Lower leg skin (tissue), 4 donors: ENCODE results near the gene CDH23. TPM values are rescaled to one million over a fixed set of nuclear protein-coding genes. Genes with fewer than 3 reads are reported as not detected.

ENCODE experiments used
- DNase-seq, 2 donors: peaks; one replicate each; pipeline ENCODE4 v3.0.0-alpha.2; 2019; ENCODE audit warnings: low spot score in 2 of 2
- H3K4me3 ChIP-seq: fragments of 200-600 bp; sonication (generic); 2 replicates; pipeline ENCODE4 v1.5.1; 2017; ENCODE audit warnings: mild to moderate bottlenecking, low read depth; ENCODE audit not compliant: poor library complexity, severe bottlenecking
- POLR2A ChIP-seq, 2 donors: fragments of 450-650 bp; IDR thresholded peaks; one replicate each; pipeline ENCODE4 v1.6.1; 2016 to 2017; ENCODE audit warnings: antibody characterized with exemption in 2 of 2, mild to moderate bottlenecking in 1 of 2, moderate library complexity in 1 of 2
- WGBS, 2 donors: methylation state at CpG; one replicate each; pipeline ENCODE4 v1.1.5; 2018; 5-methylcytosine and 5-hydroxymethylcytosine counted together
- intact Hi-C: fragments of 100-400 bp; cut with DNase I; formaldehyde crosslinking; loops from one replicate; pipeline ENCODE4 v1.15.0; 2023; ENCODE audit warnings: low total_unique reads
- total RNA-seq, 4 donors: library from RNA; depleted of rRNA; stranded (reverse); fragments of >200 nt; gene quantifications; one replicate each; pipeline ENCODE4 v1.1.0, GENCODE V29; 2016
- TF ChIP-seq, protein P1 (sequence below), 3 donors: fragments of 450-650 bp; IDR thresholded peaks; one replicate each; pipeline ENCODE4 v1.5.1; 2016; ENCODE audit warnings: antibody characterized with exemption in 3 of 3, mild to moderate bottlenecking in 3 of 3, moderate library complexity in 2 of 3

CDH23 gene
- total RNA-seq, 4 donors from 2014 or later, result 1.7 to 9.2 (median 2.6) TPM

DNA sequence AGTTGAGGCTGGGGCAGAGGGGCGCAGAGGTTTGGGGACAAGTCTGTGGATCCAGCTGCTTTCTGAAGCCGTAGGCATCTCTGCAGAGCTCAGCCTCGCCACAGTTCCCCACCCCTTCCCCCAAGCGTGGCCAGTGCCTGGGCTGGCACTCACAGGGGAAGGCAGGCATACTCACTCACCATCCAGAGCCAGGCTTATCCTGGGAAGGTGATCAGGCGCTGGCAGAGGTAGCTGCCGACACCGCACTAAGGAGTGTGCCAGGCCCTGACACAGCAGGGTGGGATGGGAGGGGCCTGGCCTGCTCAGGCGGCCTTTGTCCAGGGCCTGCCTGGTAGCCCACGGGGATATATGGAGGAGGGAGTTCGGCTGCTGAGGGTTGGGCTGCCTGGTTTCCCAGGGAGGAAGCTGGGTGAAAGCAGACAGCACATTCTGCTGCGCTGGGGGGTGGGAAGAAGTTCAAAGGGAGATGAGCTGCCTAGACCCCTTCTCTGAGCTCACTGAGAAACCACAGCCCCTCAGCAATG lies 360.7 kb downstream of the CDH23 start:
- H3K4me3 ChIP-seq, result no peak overlapping the region
- intact Hi-C loops, result no loop called here
- DNase-seq, result no peak
- 40 to 55% methylated on average over 2 to 8 of the region's 11 CpGs for WGBS, 2 donors
- TF ChIP-seq POLR2A (IDR thresholded peaks at IDR 0.05), result no peak
- TF ChIP-seq, protein P1, sequence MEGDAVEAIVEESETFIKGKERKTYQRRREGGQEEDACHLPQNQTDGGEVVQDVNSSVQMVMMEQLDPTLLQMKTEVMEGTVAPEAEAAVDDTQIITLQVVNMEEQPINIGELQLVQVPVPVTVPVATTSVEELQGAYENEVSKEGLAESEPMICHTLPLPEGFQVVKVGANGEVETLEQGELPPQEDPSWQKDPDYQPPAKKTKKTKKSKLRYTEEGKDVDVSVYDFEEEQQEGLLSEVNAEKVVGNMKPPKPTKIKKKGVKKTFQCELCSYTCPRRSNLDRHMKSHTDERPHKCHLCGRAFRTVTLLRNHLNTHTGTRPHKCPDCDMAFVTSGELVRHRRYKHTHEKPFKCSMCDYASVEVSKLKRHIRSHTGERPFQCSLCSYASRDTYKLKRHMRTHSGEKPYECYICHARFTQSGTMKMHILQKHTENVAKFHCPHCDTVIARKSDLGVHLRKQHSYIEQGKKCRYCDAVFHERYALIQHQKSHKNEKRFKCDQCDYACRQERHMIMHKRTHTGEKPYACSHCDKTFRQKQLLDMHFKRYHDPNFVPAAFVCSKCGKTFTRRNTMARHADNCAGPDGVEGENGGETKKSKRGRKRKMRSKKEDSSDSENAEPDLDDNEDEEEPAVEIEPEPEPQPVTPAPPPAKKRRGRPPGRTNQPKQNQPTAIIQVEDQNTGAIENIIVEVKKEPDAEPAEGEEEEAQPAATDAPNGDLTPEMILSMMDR (IDR thresholded peaks at IDR 0.05), result no peak

DNA sequence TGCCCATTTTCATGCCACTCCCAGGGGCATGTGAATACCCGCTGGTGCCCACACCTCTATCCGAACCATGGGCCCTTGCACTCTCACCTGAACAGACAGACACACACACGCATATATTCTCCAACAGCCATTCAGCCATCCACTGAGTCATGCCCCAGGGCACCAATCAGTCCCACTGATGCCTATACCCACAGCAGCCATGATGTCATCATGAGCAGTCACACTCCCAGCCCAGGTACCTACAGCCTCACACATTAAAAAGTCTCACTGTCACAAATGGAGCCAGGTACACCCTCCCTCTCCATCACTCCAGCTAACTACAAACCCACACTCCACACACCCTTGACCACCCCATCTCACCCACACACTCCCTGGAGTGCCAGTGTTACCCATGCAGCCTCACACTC lies 364.4 kb downstream of the CDH23 start:
- 65 to 70% methylated on average over 3 of the region's 3 CpGs for WGBS, 2 donors
- no peak overlapping the region for H3K4me3 ChIP-seq
- TF ChIP-seq POLR2A (IDR thresholded peaks at IDR 0.05), result no peak
- TF ChIP-seq, protein P1 (IDR thresholded peaks at IDR 0.05), result no peak
- DNase-seq, result no peak
- intact Hi-C loops, result no loop called here

DNA sequence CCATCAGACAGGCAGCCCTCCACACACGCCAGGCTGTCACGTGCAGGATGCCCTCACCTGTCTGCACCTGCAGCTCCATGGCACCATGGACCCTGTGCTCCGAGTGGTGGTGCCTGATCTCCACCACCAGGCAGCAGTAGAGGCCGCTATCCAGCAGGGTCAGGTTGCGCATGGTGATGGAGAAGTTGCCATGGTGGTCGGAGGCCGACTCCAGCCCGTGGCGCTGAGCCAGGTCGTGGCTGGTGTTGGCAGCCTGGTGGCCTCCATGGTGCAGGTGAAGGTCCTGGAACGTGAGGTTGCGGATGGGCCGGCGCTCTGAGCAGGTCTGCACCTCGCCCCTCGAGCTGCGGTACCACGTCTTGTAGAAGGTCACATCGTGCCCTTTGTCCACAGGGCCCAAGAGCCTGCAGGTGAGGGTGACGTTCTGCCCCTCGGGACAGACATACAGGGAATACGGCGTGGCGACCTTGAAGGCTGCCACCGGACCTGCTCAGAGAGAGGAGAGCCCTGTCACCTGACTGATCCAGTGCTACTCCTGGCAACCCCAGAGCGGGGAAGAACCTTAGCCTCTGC lies 364.9 kb downstream of the CDH23 start:
- no peak for TF ChIP-seq POLR2A (IDR thresholded peaks at IDR 0.05)
- TF ChIP-seq, protein P1 (IDR thresholded peaks at IDR 0.05), result no peak
- WGBS, 2 donors, result 90 to 92% methylated on average over 26 of the region's 26 CpGs
- DNase-seq, result no peak
- no peak overlapping the region for H3K4me3 ChIP-seq
- intact Hi-C loops, result no loop called here

DNA sequence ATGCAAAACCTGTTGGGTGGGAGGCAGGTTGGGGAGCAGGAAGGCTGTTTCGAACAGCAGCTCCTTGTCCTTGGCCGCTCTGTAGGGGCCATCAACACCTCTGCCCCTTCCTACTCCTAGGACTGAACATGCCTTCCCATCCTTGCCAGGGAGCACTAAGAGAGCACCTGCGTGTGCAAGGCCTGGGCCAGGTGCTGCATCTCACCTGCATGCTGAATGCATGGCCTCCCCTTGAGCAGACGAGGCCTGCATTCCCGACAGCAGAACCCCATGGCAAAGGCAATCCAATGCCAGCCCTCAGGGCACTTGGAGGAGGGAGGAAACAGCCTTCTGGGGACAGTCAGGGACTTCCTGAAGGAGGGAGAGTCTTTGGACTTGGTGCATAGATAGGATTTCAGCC lies 365.6 kb downstream of the CDH23 start:
- H3K4me3 ChIP-seq, result no peak overlapping the region
- no peak for DNase-seq
- intact Hi-C loops, result no loop called here
- TF ChIP-seq POLR2A (IDR thresholded peaks at IDR 0.05), result no peak
- TF ChIP-seq, protein P1 (IDR thresholded peaks at IDR 0.05), result no peak
- WGBS, 2 donors, result 81 to 88% methylated on average over 5 of the region's 5 CpGs

DNA sequence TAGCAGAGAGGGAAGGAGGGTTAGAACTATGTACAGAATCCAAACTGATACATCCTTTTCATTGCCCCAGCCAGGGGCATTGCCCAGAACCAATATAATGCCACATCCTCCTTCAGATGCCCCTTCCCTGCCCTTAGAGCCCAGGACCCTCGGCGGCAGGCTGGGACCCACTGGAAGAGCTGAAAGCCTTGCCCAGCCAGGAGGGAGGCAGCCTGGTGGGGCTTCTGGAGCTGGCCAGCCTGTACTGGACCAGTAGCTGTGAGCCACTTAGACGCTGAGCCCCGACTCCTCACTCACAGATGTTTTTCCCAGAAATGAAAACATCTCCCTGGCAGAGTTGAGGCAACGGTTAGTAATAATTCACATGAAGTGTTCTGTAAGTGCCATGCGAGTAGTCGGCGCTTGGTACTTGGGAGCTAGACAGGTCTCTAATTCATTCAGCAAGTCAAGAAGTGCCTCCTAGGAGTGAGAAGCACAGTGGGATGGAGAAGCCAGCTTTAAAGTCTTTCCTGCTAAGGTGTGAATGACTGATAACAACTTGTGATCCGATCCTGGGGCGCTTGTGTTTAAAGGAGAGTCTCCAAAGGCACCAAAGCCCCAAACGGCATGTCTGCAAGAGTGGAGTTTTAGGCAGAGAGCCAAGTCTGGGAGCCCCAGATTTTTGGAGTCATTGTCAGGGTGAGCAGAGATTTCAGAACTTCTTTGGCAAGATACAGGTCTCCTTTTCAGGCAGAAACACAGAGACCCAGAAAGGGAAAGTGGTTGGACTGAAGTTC lies 366.8 kb downstream of the CDH23 start:
- intact Hi-C loops, result no loop called here
- 60 to 84% methylated on average over 11 of the region's 11 CpGs for WGBS, 2 donors
- TF ChIP-seq, protein P1 (IDR thresholded peaks at IDR 0.05), result no peak
- no peak for TF ChIP-seq POLR2A (IDR thresholded peaks at IDR 0.05)
- DNase-seq, result no peak
- H3K4me3 ChIP-seq, result no peak overlapping the region
